Testis (tissue), 3 donors: ENCODE measurements around the gene POGLUT3. TPM values are rescaled to one million over a fixed set of nuclear protein-coding genes. Genes with fewer than 3 reads are reported as not detected.
A peak's percentile ranks its signal among the peaks of the same experiment; 100 is the strongest.

Experiments
- DNase-seq: peaks from one replicate; pipeline ENCODE4 v3.0.0-alpha.2; 2019
- H3K27ac ChIP-seq, 2 donors: fragments of 200-600 bp; sonication (generic); one replicate each; pipeline ENCODE4 v1.5.1; 2019
- H3K27me3 ChIP-seq: fragments of 200-600 bp; sonication (generic); one replicate; pipeline ENCODE4 v1.5.1; 2019
- H3K36me3 ChIP-seq: fragments of 200-600 bp; sonication (generic); one replicate; pipeline ENCODE4 v1.5.1; 2017; ENCODE audit warnings: low read depth; ENCODE audit errors: missing control alignments
- H3K4me1 ChIP-seq: fragments of 200-600 bp; sonication (generic); one replicate; pipeline ENCODE4 v1.5.1; 2019
- H3K4me3 ChIP-seq, 2 donors: fragments of 200-600 bp; sonication (generic); one replicate each; pipeline ENCODE4 v1.5.1; 2017 to 2019
- H3K9me3 ChIP-seq: fragments of 200-600 bp; sonication (generic); one replicate; pipeline ENCODE4 v1.5.1; 2017
- POLR2A ChIP-seq: fragments of 450-650 bp; IDR thresholded peaks from one replicate; pipeline ENCODE4 v1.6.1; 2017; ENCODE audit warnings: antibody characterized with exemption, mild to moderate bottlenecking, moderate library complexity
- WGBS, 2 donors: methylation state at CpG; one replicate each; pipeline ENCODE4 v1.1.5; 2018; 5-methylcytosine and 5-hydroxymethylcytosine counted together
- intact Hi-C: fragments of 100-400 bp; cut with DNase I; formaldehyde crosslinking; loops from one replicate; pipeline ENCODE4 v1.15.1; 2023; ENCODE audit warnings: low total_unique reads
- polyA plus RNA-seq: library from polyadenylated mRNA; stranded (reverse); fragments of 350-450 nt; fragmentation: Illumina TruSeq; extraction: RNeasy Lipid Tissue Mini Kit (QIAGEN cat#74804); gene quantifications from one replicate; pipeline ENCODE4 v1.2.3, GENCODE V29; 2014; ENCODE audit warnings: low read depth, low replicate concordance; ENCODE audit not compliant: insufficient read depth
- total RNA-seq, 2 donors: library from RNA; depleted of rRNA; stranded (reverse); fragments of >200 nt; gene quantifications; one replicate each; pipeline ENCODE4 v1.2.3, GENCODE V29; 2016
- TF ChIP-seq, protein P1 (sequence below), 3 experiments: fragments of 450-650 bp in 2 of 3; fragments of 200-600 bp in 1 of 3; sonication (generic) in 1 of 3; IDR thresholded peaks; one replicate each; pipeline ENCODE4 v1.5.1; 2016 to 2019; ENCODE audit warnings: antibody characterized with exemption in 3 of 3, mild to moderate bottlenecking in 2 of 3, moderate library complexity in 1 of 3

The POGLUT3 gene
- total and polyA plus RNA-seq, 3 donors from 2014 or later: 6.5 to 10.7 (median 10.5) TPM

DNA sequence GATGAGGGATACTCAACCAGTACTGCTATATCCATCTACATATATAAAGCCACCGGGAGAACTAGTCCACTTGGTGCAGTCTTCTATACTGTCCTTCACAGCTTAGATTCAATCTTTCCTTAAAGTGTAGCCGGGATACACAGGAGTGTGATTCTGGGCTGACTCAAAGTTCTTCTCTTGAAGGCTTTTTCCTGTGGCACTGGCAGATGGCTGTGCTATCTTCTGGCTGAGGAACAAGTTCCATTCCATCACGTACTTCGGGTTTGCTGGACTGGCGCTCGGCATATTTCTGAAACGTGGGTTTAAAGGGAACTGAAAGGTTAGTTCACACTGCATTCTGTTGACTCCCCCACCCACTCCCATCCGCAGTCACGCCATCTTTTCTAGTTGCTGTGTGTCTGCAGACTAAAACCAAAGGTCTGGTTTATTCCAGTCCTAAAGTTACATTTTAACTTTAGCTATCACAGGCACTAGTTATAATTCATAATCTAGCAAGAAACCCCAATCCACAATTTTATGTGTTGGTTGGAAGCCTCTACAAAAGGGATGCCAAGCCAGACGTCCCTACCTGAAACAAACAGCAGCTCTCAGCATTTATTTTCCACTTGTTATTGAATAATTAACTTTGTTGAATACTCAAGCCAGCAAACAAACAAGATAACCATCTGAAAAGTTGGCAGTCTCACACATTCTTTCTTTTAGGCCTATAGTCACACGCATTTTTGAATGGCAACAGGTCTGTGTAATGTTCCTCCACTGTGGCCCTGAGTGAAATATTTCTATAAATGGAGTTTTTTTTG, 23.3 kb downstream of the POGLUT3 start:
- TF ChIP-seq, protein P1, sequence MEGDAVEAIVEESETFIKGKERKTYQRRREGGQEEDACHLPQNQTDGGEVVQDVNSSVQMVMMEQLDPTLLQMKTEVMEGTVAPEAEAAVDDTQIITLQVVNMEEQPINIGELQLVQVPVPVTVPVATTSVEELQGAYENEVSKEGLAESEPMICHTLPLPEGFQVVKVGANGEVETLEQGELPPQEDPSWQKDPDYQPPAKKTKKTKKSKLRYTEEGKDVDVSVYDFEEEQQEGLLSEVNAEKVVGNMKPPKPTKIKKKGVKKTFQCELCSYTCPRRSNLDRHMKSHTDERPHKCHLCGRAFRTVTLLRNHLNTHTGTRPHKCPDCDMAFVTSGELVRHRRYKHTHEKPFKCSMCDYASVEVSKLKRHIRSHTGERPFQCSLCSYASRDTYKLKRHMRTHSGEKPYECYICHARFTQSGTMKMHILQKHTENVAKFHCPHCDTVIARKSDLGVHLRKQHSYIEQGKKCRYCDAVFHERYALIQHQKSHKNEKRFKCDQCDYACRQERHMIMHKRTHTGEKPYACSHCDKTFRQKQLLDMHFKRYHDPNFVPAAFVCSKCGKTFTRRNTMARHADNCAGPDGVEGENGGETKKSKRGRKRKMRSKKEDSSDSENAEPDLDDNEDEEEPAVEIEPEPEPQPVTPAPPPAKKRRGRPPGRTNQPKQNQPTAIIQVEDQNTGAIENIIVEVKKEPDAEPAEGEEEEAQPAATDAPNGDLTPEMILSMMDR (IDR thresholded peaks at IDR 0.05): no peak
- TF ChIP-seq POLR2A: no peak
- DNase-seq: no peak
- Histone ChIP-seq H3K27ac (no peak overlapping the region), H3K4me1 (no peaks in the 10 kb centered on the region), H3K4me3 (no peak overlapping the region), H3K27me3 (no peaks in the 10 kb centered on the region), H3K9me3 (no peaks in the 10 kb centered on the region), H3K36me3 (no peaks in the 10 kb centered on the region)
- intact Hi-C loops: no loop called here
- WGBS, 2 donors: 75 to 89% methylated on average over 11 of the region's 11 CpGs

GRCh38 chr11:108472681-108473080, 25.5 kb downstream of the POGLUT3 start:
- TF ChIP-seq, protein P1 (IDR thresholded peaks at IDR 0.05): no peak
- TF ChIP-seq POLR2A: no peak
- Histone ChIP-seq H3K27me3 (no peaks in the 10 kb centered on the region), H3K4me3 (no peak overlapping the region), H3K9me3 (no peaks in the 10 kb centered on the region), H3K36me3 (no peaks in the 10 kb centered on the region), H3K27ac (no peak overlapping the region), H3K4me1 (no peaks in the 10 kb centered on the region)
- intact Hi-C loops: no loop called here
- no peak for DNase-seq
- WGBS, 2 donors: 74 to 100% methylated on average over 1 of the region's 1 CpG

DNA sequence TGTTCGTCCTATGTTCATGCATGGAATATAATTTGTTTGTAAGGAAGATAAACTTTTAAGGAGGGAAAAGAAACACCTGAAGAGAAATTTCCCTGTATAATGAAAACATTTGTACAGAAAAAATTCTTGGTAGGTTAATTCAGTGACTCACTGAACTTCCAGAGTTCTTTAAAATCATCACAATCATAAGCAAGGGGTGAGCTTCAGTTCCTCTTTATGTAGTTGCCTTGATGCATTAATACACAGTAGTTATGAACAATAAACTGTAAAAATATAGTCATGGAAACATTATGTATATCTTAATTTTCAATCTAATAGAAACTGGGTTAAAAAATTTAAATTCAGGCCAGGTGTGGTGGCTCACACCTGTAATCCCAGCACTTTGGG, 29.7 kb downstream of the POGLUT3 start:
- H3K4me3 ChIP-seq: no peak overlapping the region
- no peaks in the 10 kb centered on the region for H3K36me3 ChIP-seq
- H3K27ac ChIP-seq: no peak overlapping the region
- H3K27me3 ChIP-seq: no peaks in the 10 kb centered on the region
- intact Hi-C loops: no loop called here
- no peak for DNase-seq
- TF ChIP-seq, protein P1 (IDR thresholded peaks at IDR 0.05): no peak
- no peak for TF ChIP-seq POLR2A
- H3K4me1 ChIP-seq: no peaks in the 10 kb centered on the region
- 36 to 40% methylated on average over 1 of the region's 1 CpG for WGBS, 2 donors
- H3K9me3 ChIP-seq: no peaks in the 10 kb centered on the region

DNA sequence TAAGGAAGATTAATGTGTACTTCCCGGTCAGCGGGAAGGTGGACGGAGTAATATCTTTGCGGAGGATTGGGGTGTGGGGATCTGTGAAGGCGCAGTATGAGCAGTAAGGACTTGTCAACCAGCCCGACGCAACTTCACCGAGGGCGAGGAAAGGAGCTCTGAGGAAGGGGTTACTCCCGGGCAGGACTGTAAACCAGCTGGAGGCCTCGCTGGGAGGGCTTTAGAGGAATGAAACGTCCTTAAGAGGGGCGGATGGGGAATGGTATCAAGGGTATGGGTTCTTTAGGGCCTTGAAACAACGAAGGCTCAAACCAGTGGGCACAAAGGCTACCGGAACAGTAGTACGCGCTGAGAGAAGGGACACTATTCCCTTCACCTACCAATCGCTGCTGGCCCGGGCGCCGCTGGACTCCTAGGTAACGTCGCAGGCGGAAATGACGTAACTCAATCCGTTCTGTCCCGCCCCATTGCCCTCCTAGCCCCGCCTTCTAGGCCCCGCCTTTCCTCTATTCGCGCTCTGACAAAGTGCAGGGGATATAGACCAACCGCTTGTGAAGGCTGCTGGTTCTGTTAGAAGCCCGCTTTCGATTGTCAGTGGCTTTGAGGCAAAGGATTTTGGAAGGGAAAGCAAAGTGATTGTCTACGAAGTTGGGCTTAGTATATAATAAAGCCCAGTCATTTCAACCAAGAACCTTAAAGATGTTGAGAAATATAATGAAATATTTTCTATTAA, 30.9 kb downstream of the POGLUT3 start, which contains the start of gene C11orf65:
Gene C11orf65 (minus strand): TSS at position 439 of the 733 bp plus-strand sequence. CDS start 5,970 bp downstream, outside the sequence.
- intact Hi-C loops: no loop called here
- no peaks in the 10 kb centered on the region for H3K4me1 ChIP-seq
- H3K27me3 ChIP-seq: no peaks in the 10 kb centered on the region
- H3K27ac ChIP-seq: peak within 1 kb of the TSS; percentile 97 to 98
- peak; percentile 99 for DNase-seq
- 0% methylated on average over 24 to 35 of the region's 35 CpGs for WGBS, 2 donors
- H3K4me3 ChIP-seq: peak within 1 kb of the TSS; percentile 81 to 85
- H3K36me3 ChIP-seq: no peaks in the 10 kb centered on the region
- peak; percentile 86 for TF ChIP-seq POLR2A
- TF ChIP-seq, protein P1 (IDR thresholded peaks at IDR 0.05): no peak
- H3K9me3 ChIP-seq: no peaks in the 10 kb centered on the region
